Stimulated activated CD8-positive, alpha-beta memory T cell treated with anti-CD3 and anti-CD28 coated beads, Interleukin-4, amount 100 ng/mL, for 24 hours (primary cell): ENCODE results near the gene RWDD3.

Source experiments
- DNase-seq: peaks from one replicate; pipeline ENCODE4 v3.0.0-alpha.2; 2020; ENCODE audit warnings: low read depth

RWDD3 gene

DNA sequence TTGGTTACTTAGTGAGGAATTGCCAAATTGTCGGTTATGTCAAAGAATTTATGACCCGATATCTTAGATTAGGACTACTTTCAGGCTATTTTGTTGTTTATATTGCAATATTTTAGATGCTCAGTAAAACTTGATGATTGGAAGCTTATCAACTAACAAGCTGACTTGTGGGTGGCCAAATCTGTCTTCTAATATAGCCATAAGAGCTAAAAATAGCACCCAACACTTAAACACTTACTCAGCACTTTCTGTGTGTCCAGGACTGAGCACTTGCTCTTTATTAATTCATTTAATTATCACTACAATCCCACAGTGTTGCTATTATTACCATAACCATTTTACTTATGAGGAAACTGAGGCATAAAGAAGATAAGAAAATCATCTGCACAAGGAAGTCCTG lies 50.4 kb downstream of the RWDD3 start:
- DNase-seq: no peak

DNA sequence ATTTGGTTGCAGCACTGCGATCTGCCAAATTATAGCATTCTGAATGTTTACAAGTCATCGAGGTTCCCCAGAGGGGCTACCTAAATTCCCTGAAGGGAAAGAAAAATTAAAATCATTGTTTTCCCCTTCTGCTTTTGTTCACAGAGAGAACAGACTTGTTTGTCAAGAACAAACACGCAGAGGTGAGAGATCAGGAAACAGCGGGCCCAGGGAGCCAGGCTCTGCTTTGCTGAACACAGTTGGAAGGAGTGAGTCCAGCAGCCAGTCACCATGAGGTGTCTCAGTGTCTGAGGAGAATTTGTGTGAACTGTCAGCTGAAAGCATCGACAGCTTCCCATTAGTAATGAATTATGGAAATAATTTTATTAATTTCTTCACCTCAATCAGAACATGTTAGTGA lies 52.5 kb downstream of the RWDD3 start:
- DNase-seq: no peak

DNA sequence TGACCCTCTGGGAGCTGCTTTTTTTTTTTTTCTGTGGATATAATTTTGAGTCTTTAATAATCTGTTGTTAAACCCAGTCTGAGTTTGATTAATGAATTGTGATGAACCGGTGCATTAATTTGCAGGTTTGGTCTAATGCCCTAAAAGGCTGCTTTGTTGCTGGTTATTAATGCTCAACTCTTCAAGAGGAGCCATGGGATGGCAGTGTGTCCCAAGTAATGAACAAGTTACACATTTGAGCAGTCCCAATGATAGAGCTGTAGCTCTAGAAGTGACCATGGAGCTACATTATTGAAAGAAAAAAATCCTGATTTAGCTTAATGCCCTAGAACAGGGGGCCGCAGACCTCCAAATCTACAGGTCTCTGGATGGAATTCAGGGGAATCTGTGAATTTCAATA lies 53.1 kb downstream of the RWDD3 start:
- no peak for DNase-seq

DNA sequence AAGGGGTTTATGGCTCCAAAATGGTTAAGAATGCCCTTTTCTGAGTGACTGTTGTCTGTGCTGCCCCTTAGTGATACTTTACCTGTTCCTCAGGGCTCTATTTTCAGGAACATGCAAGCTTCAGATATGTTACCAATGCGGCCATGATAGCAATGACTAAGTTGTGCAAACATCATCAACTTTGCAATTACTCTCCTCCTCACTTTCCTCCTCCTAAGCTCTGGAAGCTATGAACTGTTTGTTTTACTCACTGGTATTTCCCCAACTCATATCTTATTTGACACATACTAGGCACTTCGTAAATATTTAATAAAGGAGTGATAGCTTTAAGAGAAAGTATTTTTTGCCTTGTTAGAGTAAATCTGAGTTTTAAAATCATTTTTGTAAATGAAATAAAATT lies 53.8 kb downstream of the RWDD3 start:
- DNase-seq: no peak
